HepG2 (cell line): ENCODE measurements around the gene CDH13.

ENCODE experiments used
- CHD2 ChIP-seq: IDR thresholded peaks from 2 replicates; pipeline ENCODE4 v1.6.1; 2011; ENCODE audit warnings: low read depth, low read length, improper control_type of control experiment
- NR0B2 ChIP-seq: sonication (generic); formaldehyde crosslinking; IDR thresholded peaks from 2 replicates; pipeline ENCODE4 v1.4.0; 2020; ENCODE audit warnings: mild to moderate bottlenecking, missing genetic modification reagents

- TF ChIP-seq CHD2: no peak
- no peak for TF ChIP-seq NR0B2
Observed at GRCh38 chr16:82752172-82752571, 125.4 kb downstream of the CDH13 start.
